Raji (cell line): ENCODE data around the gene PGGHG.

Experiments
- POLR2A ChIP-seq: IDR thresholded peaks from 2 replicates; pipeline ENCODE4 v1.6.1; 2011; ENCODE audit warnings: low read depth, low read length, control low read depth; ENCODE audit not compliant: insufficient read depth

PGGHG gene

DNA sequence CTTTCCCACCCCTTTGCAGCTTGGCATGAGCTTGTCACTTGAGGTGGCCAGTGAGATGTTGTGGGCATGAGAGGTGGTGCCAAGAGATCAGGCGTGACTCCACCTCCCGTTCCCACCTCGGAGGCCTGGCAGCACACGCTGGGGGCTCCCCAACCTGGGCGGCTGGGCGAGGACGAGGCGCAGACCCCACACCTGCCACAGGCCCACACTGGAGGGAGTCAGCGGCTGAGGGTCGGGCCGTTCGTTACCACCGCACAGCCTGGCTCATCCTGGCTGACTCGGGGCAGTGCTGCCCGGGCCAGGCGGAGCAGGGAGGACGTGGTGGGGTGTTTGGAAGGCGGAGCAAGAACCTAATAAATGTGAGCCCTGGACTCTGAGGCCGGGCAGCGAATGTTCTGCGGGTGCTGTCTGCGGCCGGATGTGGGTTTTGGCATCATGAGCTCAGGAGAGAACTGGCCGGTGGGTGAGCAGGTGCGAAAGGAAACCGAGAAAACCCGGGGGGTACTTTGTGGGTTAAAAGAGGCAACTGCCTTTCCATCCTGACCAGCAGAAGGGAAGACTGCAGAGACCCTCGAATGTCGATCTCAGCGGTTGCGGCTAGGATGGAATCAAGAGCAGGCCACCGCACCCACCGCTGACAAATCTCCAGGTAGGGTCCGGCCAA, 41.9 kb downstream of the PGGHG start:
- no peak for TF ChIP-seq POLR2A

DNA sequence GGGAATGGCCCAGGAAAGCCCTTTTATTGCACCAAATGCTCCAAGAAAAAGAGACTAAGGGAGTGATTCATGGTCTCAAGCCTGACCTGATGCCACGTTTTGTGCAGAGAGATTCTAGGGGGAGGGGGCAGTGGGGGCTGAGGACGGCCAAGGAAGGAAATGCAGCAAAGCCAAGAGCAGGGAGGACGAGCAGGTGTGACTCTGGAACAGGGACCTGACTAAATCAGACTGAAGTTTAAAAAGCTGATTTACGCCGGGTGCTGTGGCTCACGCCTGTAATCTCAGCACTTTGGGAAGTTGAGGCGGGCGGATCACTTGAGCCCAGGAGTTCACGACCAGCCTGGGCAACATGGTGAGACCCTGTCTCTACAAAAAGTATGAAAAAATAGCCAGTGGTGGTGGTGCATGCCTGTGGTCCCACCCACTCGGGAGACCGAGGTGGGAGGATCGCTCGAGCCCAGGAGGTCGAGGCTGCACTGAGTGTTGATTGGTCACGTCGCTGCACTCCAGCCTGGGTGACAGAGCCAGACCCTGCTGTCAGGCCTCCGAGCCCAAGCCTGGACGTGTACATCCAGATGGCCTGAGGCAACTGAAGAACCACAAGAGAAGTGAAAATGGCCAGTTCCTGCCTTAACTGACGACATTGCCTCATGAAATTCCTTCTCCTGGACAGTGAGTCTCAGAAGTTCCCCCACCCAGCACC, 42.6 kb downstream of the PGGHG start:
- no peak for TF ChIP-seq POLR2A

DNA sequence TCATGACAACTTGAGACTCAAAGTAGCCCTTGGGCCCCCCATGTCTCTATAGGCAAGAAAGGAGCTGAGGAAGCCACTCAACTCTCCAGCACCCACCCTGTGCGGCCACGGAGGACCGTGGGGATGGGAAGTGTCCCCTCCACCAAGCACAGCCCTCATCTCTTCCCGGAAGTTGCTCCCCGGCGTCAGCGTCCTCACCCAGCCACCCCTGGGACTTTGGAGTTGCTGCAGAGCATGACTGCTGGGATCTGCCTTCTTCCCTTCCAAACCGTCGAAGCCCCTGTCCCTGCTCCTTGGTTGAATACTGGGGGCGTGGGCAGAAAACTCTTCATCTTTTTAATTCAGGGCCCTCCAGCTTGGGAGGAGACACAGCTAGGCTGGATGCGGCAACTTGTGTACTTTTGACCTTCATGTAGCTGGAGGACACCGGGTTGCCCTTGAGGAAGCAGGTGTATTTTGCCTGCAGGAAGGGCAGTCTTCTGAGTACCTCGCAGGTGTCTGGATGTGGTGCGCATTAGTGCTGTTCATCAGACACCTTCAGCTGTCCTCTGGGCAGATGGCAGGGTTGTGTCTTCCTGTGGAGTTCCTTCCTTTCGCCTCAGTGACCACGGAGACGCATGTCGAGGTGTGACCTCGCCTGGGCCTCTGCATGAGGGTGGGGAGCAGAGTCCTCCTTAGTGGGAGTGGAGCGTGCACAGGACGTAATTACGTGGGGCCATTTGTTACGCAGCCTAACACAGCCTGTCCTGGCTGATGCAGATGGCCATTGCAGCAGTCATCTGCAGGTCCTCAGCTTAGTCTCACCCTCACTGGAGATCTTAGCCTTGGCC, 43.9 kb downstream of the PGGHG start:
- TF ChIP-seq POLR2A = no peak

- TF ChIP-seq POLR2A = no peak
These were observed 45.5 kb downstream of the PGGHG start for GRCh38 chr11:334264-334994.

DNA sequence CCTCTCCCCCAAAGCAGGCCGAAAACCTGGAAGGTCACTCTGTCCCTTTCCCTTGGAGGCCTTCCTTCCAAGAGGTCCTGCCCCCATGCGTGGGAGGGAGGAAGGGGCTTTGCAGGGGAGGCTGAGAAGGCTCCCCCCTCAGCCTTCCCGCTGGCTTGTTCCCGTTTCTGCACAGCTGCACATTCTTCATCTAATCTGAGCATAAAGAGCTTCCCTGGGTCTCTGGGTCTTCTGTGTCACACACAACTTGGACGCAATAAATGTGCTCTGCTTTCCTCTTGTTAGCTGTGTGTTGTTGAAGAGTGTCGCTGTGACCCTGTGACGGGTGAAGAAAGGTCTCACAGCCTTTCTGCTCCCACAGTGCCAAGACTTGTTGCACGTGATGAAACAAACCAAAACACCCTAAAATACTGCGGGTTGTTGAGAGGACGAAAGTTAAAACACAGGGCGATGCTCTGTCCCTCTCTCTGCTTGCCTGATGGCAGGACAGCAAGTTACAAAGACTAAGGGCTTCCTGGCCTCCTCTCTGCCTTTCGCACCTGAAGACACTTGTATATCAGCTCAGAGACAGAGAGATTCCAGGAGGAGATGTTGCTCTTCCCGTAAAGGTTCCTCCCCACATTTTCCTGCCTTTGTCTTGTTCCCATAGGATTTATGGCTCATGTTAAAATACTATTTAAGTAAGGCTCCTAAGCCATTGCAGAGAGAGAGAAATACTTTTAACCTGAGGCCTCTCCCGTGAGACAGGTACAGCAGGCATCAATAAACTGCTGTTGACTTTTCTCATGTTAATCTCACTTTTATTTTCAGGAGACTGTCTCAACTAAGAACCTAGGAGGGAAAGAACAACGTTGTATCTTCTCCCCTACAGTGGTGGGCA, 47.1 kb downstream of the PGGHG start:
- no peak for TF ChIP-seq POLR2A

DNA sequence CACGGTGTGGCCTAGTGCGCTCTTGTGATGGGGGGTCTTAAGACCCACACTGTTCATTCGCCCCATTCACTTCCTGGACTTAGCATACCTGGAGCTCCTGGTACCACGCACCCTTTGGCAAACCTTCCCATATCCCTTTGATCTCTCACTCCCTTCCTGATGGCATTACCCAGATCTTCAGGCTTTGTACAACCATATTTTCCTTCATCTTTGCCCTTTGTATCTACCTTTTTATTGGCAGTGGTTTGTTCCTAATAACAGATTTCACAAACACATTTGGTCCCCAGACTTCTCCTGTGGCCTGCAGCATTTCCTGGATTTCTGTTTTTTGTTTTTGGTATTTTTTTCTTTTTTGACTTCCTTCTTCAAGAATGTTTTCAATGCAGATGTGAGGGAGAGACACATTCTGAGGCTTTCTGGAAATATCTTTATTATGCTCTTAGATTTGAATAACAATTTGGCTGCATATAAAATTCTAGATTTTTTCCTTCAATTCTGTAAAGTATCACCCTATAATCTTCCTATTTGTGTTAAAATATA, 47.8 kb downstream of the PGGHG start:
- no peak for TF ChIP-seq POLR2A

DNA sequence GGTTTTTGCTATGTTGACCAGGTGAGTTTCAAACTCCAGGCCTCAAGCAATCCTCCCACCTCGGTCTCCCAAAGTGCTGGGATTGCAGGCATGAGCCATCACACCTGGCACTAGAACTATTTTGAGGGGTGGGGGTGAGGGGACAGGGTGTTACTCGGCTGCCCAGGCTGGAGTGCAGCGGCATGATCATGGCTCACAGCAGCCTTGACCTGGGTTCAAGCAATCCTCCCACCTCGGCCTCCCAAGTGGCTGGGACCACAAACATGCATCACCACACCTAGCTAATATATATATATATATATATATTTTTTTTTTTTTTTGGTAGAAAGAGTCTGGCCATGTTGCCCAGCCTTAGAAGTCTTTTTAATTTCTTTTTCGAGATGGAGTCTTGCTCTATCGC, 48.8 kb downstream of the PGGHG start:
- no peak for TF ChIP-seq POLR2A

- no peak for TF ChIP-seq POLR2A
These were observed 51.0 kb downstream of the PGGHG start for GRCh38 chr11:339963-340362.

GRCh38 chr11:340539-341512, 51.9 kb downstream of the PGGHG start:
- TF ChIP-seq POLR2A = no peak

- no peak for TF ChIP-seq POLR2A
These were observed 53.4 kb downstream of the PGGHG start for GRCh38 chr11:342328-342727.

DNA sequence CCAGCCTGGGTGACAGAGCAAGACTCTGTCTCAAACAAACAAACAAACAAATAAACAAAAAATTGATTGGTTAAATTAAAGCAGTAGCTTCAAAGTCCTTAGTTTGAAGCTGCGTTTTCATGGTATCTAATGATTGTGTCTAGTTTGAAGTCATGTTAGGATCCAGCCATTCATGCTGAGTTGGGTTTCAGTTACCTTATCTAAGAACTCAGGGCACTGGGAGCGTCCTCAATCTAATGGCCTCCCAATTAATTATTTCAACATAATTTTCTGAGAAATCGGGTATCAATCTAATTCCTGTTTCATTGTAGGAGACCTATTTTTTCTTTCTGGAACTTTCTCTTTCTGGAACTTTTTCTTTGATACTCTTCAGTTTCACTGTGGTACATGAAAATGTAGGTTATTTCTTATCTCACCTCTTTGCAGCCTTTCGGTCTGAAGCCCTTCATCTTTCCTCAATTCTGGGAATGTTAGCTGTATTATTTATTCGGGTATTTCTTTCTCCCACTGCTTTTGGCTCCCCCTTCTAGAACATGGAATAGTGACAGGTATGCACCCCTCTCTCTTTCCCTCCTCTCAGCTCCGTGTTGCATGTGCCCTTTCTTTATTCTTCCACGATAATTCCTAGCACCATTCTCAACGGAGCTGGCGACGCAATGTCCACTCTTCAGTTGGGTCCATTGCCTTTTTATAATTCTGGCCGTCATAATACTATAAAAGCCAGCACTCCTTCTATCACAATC, 56.1 kb downstream of the PGGHG start:
- no peak for TF ChIP-seq POLR2A
